ENCODE results near the gene C2CD2. TPM values are rescaled to one million over a fixed set of nuclear protein-coding genes. Genes with fewer than 3 reads are reported as not detected.

C2CD2 gene
- total and polyA plus RNA-seq, 2 of the 4 experiments (the other 2 are of a cell fraction): 15.6 to 25.3 TPM

DNA sequence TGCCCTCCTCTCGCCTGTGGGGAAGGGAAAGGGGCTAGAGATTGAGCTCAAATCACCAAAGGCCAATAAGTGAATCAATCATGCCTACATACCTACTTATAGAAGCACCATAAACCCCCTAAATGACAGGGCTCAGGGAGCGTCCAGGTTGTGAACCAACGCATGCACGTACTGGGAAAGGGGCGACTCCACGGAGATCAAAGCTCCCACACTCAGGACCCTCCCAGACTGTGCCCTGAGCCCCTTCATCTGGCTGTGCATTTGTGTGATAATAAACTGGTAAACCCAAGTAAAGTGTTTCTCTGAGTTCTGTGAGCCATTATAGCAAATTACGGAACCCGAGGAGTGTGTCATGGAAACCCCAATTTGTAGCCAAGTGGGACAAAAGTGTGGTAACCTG lies 50.9 kb downstream of the C2CD2 start:
- dilution Hi-C loops (cut with HindIII; ENCODE audit: low sequenced_read_pairs, unreplicated experiment) (no loop called here), in situ Hi-C loops (cut with MboI; ENCODE audit: low sequenced_read_pairs) (no loop called here), intact Hi-C loops (cut with micrococcal nuclease) (no loop called here)
- H3K9ac ChIP-seq (ENCODE audit: low read depth, low read length): no peak overlapping the region
- TF ChIP-seq NFE2L2 (IDR thresholded peaks at IDR 0.05; ENCODE audit: low read depth, low read length): no peak
- no peak for TF ChIP-seq POLR2A (IDR thresholded peaks at IDR 0.05; ENCODE audit: low read depth, low read length)
- no peak for TF ChIP-seq ELK1 (IDR thresholded peaks at IDR 0.05; ENCODE audit: borderline replicate concordance, low read depth, low read length)
- TF ChIP-seq FOS (IDR thresholded peaks at IDR 0.05; ENCODE audit: low read depth, low read length): no peak
- TF ChIP-seq RCOR1 (IDR thresholded peaks at IDR 0.05; ENCODE audit: insufficient replicate concordance, low read length): no peak
- TF ChIP-seq BHLHE40 (IDR thresholded peaks at IDR 0.05; ENCODE audit: low read depth, low read length): no peak
- H2AK5ac ChIP-seq (ENCODE audit: low read depth, low read length): no peak overlapping the region
- ChIA-PET POLR2A (ENCODE audit: unreplicated experiment) (no interaction called here), CTCF (interaction anchor here (0.6 kb wide), 1 partner anchor 54 kb away, joined by 3 read pairs; no protein-coding TSS in a partner anchor)
- no peak overlapping the region for H3K27ac ChIP-seq (ENCODE audit: insufficient read depth, low read length)
- no peak overlapping the region for H2AFZ ChIP-seq (replicated peaks; ENCODE audit: low read length, poor library complexity)
- no TSS peak for BruUV-seq (replicated peaks)
- H3K27me3 ChIP-seq (ENCODE audit: control insufficient read depth, insufficient read depth, low read length): no peaks in the 10 kb centered on the region
- H2BK20ac ChIP-seq (ENCODE audit: low read depth, low read length): no peak overlapping the region
- no peak overlapping the region for H4K91ac ChIP-seq (ENCODE audit: insufficient read depth, low read depth, low read length)
- no peak overlapping the region for H2BK15ac ChIP-seq (ENCODE audit: low read depth, low read length)
- DNase-seq (no peak), ATAC-seq (ENCODE audit: low read depth) (no peak)
- no peak overlapping the region for H3K18ac ChIP-seq (ENCODE audit: low read depth, low read length)
- no peak overlapping the region for H4K5ac ChIP-seq (ENCODE audit: low read depth, low read length)
- H3K14ac ChIP-seq (replicated peaks; ENCODE audit: low read depth, low read length): no peak overlapping the region
- no peak overlapping the region for H2AK9ac ChIP-seq (replicated peaks; ENCODE audit: low read depth, low read length, poor library complexity)
- no peaks in the 10 kb centered on the region for H3K9me3 ChIP-seq (ENCODE audit: control insufficient read depth, insufficient read depth, low read length)
- no peak overlapping the region for H3K56ac ChIP-seq (ENCODE audit: extremely low read depth, insufficient read depth, low read length)
- no peak overlapping the region for H3K4me3 ChIP-seq (ENCODE audit: insufficient read depth, low read depth, low read length)
- H3K4me2 ChIP-seq (ENCODE audit: low read depth, low read length): no peak overlapping the region
- peaks cover 42% of the 10 kb centered on the region for H3K36me3 ChIP-seq (ENCODE audit: control insufficient read depth, insufficient read depth, low read length)
- WGBS, 2 experiments (ENCODE audit: extremely low coverage in 2 of 2, insufficient read length in 1 of 2): no CpG with 5 or more reads among the region's 8 CpGs
- no peaks in the 10 kb centered on the region for H3K79me1 ChIP-seq (ENCODE audit: low read depth in 1 of 2, low read length in 2 of 2)
- H3K9me1 ChIP-seq (ENCODE audit: insufficient read depth, low read length): peaks cover 4% of the 10 kb centered on the region; the same call in 1 of the 2 replicates
- H3K4me1 ChIP-seq (ENCODE audit: control insufficient read depth, insufficient read depth, low read length): no peaks in the 10 kb centered on the region
- no peak overlapping the region for H2BK120ac ChIP-seq (ENCODE audit: low read depth, low read length)
- H2BK5ac ChIP-seq (ENCODE audit: low read depth, low read length, poor library complexity, severe bottlenecking): no peak overlapping the region
- no peaks in the 10 kb centered on the region for H4K20me1 ChIP-seq (ENCODE audit: insufficient read depth, low read length)
- no peak overlapping the region for H3K4ac ChIP-seq (ENCODE audit: low read depth, low read length)
- no peak overlapping the region for H3K23ac ChIP-seq (ENCODE audit: low read depth, low read length)
- no peak overlapping the region for H4K8ac ChIP-seq (ENCODE audit: low read depth in 2 of 2, low read length in 2 of 2)
